ENCODE results near the gene CACNA1H. TPM values are rescaled to one million over a fixed set of nuclear protein-coding genes. Genes with fewer than 3 reads are reported as not detected.

Gene CACNA1H
- total and polyA plus RNA-seq, 2 of the 8 experiments (the other 6 are each of a cell fraction or from before 2014, with no cell fraction given) = 14.0 to 28.7 TPM

- FAIRE-seq (no peak), DNase-seq (ENCODE audit: low read depth in 1 of 2, low spot score in 2 of 2) (no peak)
- Histone ChIP-seq H3K9me3 (ENCODE audit: insufficient read depth in 2 of 2, low read depth in 1 of 2, low read length in 1 of 2) (no peaks in the 10 kb centered on the region), H3K56ac (replicated peaks; ENCODE audit: insufficient read length, low read depth, low read length) (no peak overlapping the region), H3K4me1 (replicated peaks in 1 of 4; ENCODE audit: control insufficient read depth in 3 of 4, insufficient read depth in 4 of 4, low read length in 3 of 4) (no peaks in the 10 kb centered on the region), H3K4me3 (ENCODE audit: extremely low read depth in 1 of 4, insufficient read depth in 2 of 4, low read depth in 3 of 4, low read length in 4 of 4) (no peak overlapping the region), H2AK5ac (ENCODE audit: low read depth, low read length) (no peak overlapping the region), H3K27me3 (replicated peaks in 1 of 4; ENCODE audit: control insufficient read depth in 3 of 4, extremely low read depth in 1 of 4, insufficient read depth in 3 of 4, low read length in 3 of 4) (peaks cover 0 to 11% (median 4%) of the 10 kb centered on the region in 4 experiments; a peak in 3 of 7 replicates), H3K27ac (ENCODE audit: low read depth, low read length) (no peak overlapping the region), H3K36me3 (ENCODE audit: control insufficient read depth in 2 of 4, insufficient read depth in 4 of 4, low read length in 3 of 4) (no peaks in the 10 kb centered on the region), H3K23me2 (ENCODE audit: low read depth, low read length) (peaks cover 2% of the 10 kb centered on the region; the same call in 1 of the 2 replicates), H2BK20ac (ENCODE audit: low read length) (no peak overlapping the region), H4K8ac (ENCODE audit: extremely low read depth, insufficient read depth, low read length) (peak overlapping the region; percentile 59; the same call in 1 of the 2 replicates), H3K79me2 (ENCODE audit: control insufficient read depth in 1 of 2, insufficient read depth in 2 of 2, low read length in 2 of 2) (no peaks in the 10 kb centered on the region), H3K23ac (ENCODE audit: insufficient read length) (no peak overlapping the region), H3K14ac (ENCODE audit: insufficient read length) (no peak overlapping the region), H3K79me1 (ENCODE audit: low read depth, low read length) (no peaks in the 10 kb centered on the region), H3K9ac (replicated peaks in 1 of 4; ENCODE audit: extremely low read depth in 1 of 4, low read depth in 3 of 4, low read length in 3 of 4) (no peak overlapping the region), H2BK120ac (replicated peaks; ENCODE audit: low read depth, low read length) (no peak overlapping the region), H4K5ac (ENCODE audit: insufficient read length, low read depth, low read length) (no peak overlapping the region), H3K4me2 (ENCODE audit: insufficient read depth in 1 of 2, low read depth in 2 of 2, low read length in 2 of 2) (no peak overlapping the region), H2AFZ (ENCODE audit: low read length) (no peak overlapping the region), H3K18ac (ENCODE audit: extremely low read depth, low read length) (no peak overlapping the region), H4K20me1 (replicated peaks in 1 of 2; ENCODE audit: control insufficient read depth in 1 of 2, insufficient read depth in 2 of 2, low read length in 2 of 2) (peaks cover 0 to 3% of the 10 kb centered on the region in 2 experiments), H2BK12ac (ENCODE audit: low read depth, low read length) (peak overlapping the region; percentile 68; the same call in 1 of the 2 replicates), H4K91ac (replicated peaks; ENCODE audit: insufficient read length, low read length) (peak overlapping the region; percentile 40), H3K4ac (replicated peaks; ENCODE audit: insufficient read length, low read depth, low read length) (no peak overlapping the region), H2BK5ac (ENCODE audit: low read depth, low read length) (no peak overlapping the region), H2BK15ac (ENCODE audit: low read length) (no peak overlapping the region)
- CTCF ChIA-PET (ENCODE audit: partially characterized antibody) = interaction anchor here (0.8 kb wide), 1 partner anchor 100 kb away, joined by 3 read pairs; no protein-coding TSS in a partner anchor
- POLR2A ChIA-PET (ENCODE audit: partially characterized antibody) = interaction anchor here (1.3 kb wide), 1 partner anchor 45 kb away, joined by 4 read pairs; no protein-coding TSS in a partner anchor
- WGBS, 2 experiments (ENCODE audit: extremely low coverage in 1 of 2, insufficient coverage in 1 of 2, insufficient read length in 1 of 2, insufficient replicate concordance in 2 of 2, low coverage in 1 of 2, low lambda C conversion rate in 2 of 2, missing lambda C conversion rate in 1 of 2) = 82% methylated on average over 22 of the region's 22 CpGs; no CpG with 5 or more reads in 1 of the 2 experiments
Observed at GRCh38 chr16:1245452-1246020, 92.6 kb downstream of the CACNA1H start.
